Endothelial cell of umbilical vein (primary cell): ENCODE measurements around the gene DDX39A. TPM values are rescaled to one million over a fixed set of nuclear protein-coding genes. Genes with fewer than 3 reads are reported as not detected.

Source experiments
- BruUV-seq: library from RNA; stranded (reverse); fragments of 400-500 nt; replicated peaks from 2 replicates; lab custom pipeline; 2021; lab: Mats Ljungman, UMichigan
- CTCF ChIA-PET: fragments of 300-600, 350-600 bp; sonication (Branson Sonifier 250); formaldehyde crosslinking; loops from one replicate; lab custom pipeline; 2021; ENCODE audit warnings: antibody characterized with exemption, inconsistent platforms; lab: Charles Lee
- POLR2A ChIA-PET: fragments of 300-600, 350-600 bp; sonication (Branson Sonifier 250); formaldehyde crosslinking; loops from one replicate; lab custom pipeline; 2021; ENCODE audit warnings: antibody characterized with exemption, inconsistent platforms; lab: Charles Lee
- DNase-seq: peaks from one replicate; pipeline ENCODE4 v3.0.0-alpha.2; 2011; ENCODE audit warnings: low read depth, low spot score
- FAIRE-seq: peaks from 2 replicates; lab custom pipeline; 2011; peaks lifted over from hg19 to GRCh38; lab: Jason Lieb, UNC
- H2AFZ ChIP-seq: 2 replicates; pipeline ENCODE4 v1.6.0; 2012; ENCODE audit warnings: low read depth, low read length, control low read depth, inconsistent platforms
- H3K27ac ChIP-seq: 2 replicates; pipeline ENCODE4 v1.5.1; 2011; ENCODE audit warnings: low read depth, mild to moderate bottlenecking, control low read depth, low read length, moderate library complexity; ENCODE audit not compliant: insufficient read depth
- H3K27me3 ChIP-seq, 2 experiments: 2 replicates each; pipeline versions ENCODE4 v1.6.0 to v1.6.1; 2011; ENCODE audit warnings: low read length in 2 of 2, mixed read lengths in 1 of 2; ENCODE audit not compliant: control insufficient read depth in 2 of 2, insufficient read depth in 2 of 2
- H3K36me3 ChIP-seq, 2 experiments: 2 replicates in 1 of 2; 3 replicates in 1 of 2; pipeline ENCODE4 v1.5.1; 2011; ENCODE audit warnings: low read length in 2 of 2, mild to moderate bottlenecking in 1 of 2, moderate library complexity in 1 of 2; ENCODE audit not compliant: control insufficient read depth in 2 of 2, insufficient read depth in 2 of 2; ENCODE audit errors: extremely low read depth in 1 of 2
- H3K4me1 ChIP-seq: 3 replicates; pipeline ENCODE4 v1.5.1; 2011; ENCODE audit warnings: mild to moderate bottlenecking, low read length; ENCODE audit not compliant: control insufficient read depth, insufficient read depth; ENCODE audit errors: extremely low read depth
- H3K4me2 ChIP-seq: 2 replicates; pipeline ENCODE4 v1.6.1; 2011; ENCODE audit warnings: low read length, control low read depth, mixed read lengths; ENCODE audit not compliant: insufficient read depth
- H3K4me3 ChIP-seq, 3 experiments: fragments of 200-600 bp in 1 of 3; sonication (generic), shearing (Covaris generic) in 1 of 3; replicated peaks in 1 of 3; 2 replicates each; pipeline ENCODE4 v1.5.1; 2011 to 2016; ENCODE audit warnings: control low read depth in 3 of 3, low read length in 3 of 3, mild to moderate bottlenecking in 2 of 3, inconsistent platforms in 1 of 3, low read depth in 1 of 3, moderate library complexity in 1 of 3; ENCODE audit not compliant: insufficient read depth in 1 of 3
- H3K79me2 ChIP-seq: 2 replicates; pipeline ENCODE4 v1.6.0; 2012; ENCODE audit warnings: low read length, inconsistent platforms; ENCODE audit not compliant: control insufficient read depth, insufficient read depth
- H3K9ac ChIP-seq: replicated peaks from 2 replicates; pipeline ENCODE3; 2011; ENCODE audit warnings: low read length, control low read depth; ENCODE audit not compliant: insufficient read depth; ENCODE audit errors: extremely low read depth
- H3K9me1 ChIP-seq: replicated peaks from 3 replicates; pipeline ENCODE4 v1.6.0; 2011; ENCODE audit warnings: mild to moderate bottlenecking, low read length; ENCODE audit not compliant: control insufficient read depth, insufficient read depth; ENCODE audit errors: extremely low read depth
- H3K9me3 ChIP-seq: replicated peaks from 2 replicates; pipeline ENCODE4 v1.5.1; 2012; ENCODE audit warnings: low read length, inconsistent platforms; ENCODE audit not compliant: control insufficient read depth, insufficient read depth
- H4K20me1 ChIP-seq: replicated peaks from 2 replicates; pipeline ENCODE3; 2011; ENCODE audit warnings: mild to moderate bottlenecking, low read length; ENCODE audit not compliant: control insufficient read depth, insufficient read depth; ENCODE audit errors: extremely low read depth
- CTCF ChIP-seq, 2 donors: IDR thresholded peaks; 1 replicate in 1 of 2; 2 replicates in 1 of 2; pipeline ENCODE4 v1.5.1; 2011; ENCODE audit warnings: low read length in 2 of 2, mild to moderate bottlenecking in 2 of 2, moderate library complexity in 2 of 2, control low read depth in 1 of 2, inconsistent platforms in 1 of 2, low read depth in 1 of 2; ENCODE audit not compliant: insufficient read depth in 1 of 2; ENCODE audit errors: extremely low read depth in 1 of 2
- EZH2 ChIP-seq: IDR thresholded peaks from 2 replicates; pipeline ENCODE4 v1.6.1; 2012; ENCODE audit warnings: borderline replicate concordance, low read depth, mild to moderate bottlenecking, moderate library complexity, low read length, inconsistent platforms; ENCODE audit not compliant: severe bottlenecking
- FOS ChIP-seq: IDR thresholded peaks from 2 replicates; pipeline ENCODE4 v1.6.1; 2011; ENCODE audit warnings: mild to moderate bottlenecking, low read length, moderate library complexity, borderline replicate concordance; ENCODE audit not compliant: insufficient read depth
- GATA2 ChIP-seq: IDR thresholded peaks from 2 replicates; pipeline ENCODE4 v1.7.0; 2011; ENCODE audit warnings: low read depth, mild to moderate bottlenecking, moderate library complexity, mixed read lengths, low read length; ENCODE audit not compliant: insufficient read length, insufficient read depth
- JUN ChIP-seq: IDR thresholded peaks from 2 replicates; pipeline ENCODE4 v1.6.1; 2011; ENCODE audit warnings: borderline replicate concordance, low read depth; ENCODE audit not compliant: insufficient read length, insufficient read depth
- MAX ChIP-seq: IDR thresholded peaks from 2 replicates; pipeline ENCODE4 v1.6.1; 2011; ENCODE audit not compliant: insufficient read depth, insufficient read length
- MYC ChIP-seq: IDR thresholded peaks from one replicate; pipeline ENCODE4 v1.6.1; 2011; ENCODE audit warnings: mild to moderate bottlenecking, low read depth, low read length
- POLR2A ChIP-seq: IDR thresholded peaks from 2 replicates; pipeline ENCODE4 v1.6.1; 2012; ENCODE audit warnings: low read depth, mild to moderate bottlenecking, control low read depth, low read length
- POLR2AphosphoS5 ChIP-seq: IDR thresholded peaks from 2 replicates; pipeline ENCODE4 v1.6.1; 2012; ENCODE audit warnings: low read depth, mild to moderate bottlenecking, control low read depth, low read length, moderate library complexity; ENCODE audit not compliant: insufficient read depth
- dilution Hi-C: fragments of 300-500 bp; cut with MboI; formaldehyde crosslinking; loops from one replicate; pipeline ENCODE4 v1.15.0; 2019; ENCODE audit warnings: low sequenced_read_pairs; ENCODE audit not compliant: extremely low pct_ligation_motif_present
- intact Hi-C: fragments of 100-400 bp; cut with micrococcal nuclease; formaldehyde crosslinking; loops from one replicate; pipeline ENCODE4 v1.10.0; 2022
- polyA plus RNA-seq, 4 experiments: library from polyadenylated mRNA; depleted of rRNA in 3 of 4; stranded (reverse) in 3 of 4; unstranded in 1 of 4; fragments of >200 nt; gene quantifications; 2 replicates each; pipeline versions ENCODE4 v1.2.1 to v1.2.3, GENCODE V29; 2011 to 2012; ENCODE audit warnings: missing spikeins in 1 of 4
- total RNA-seq: library from RNA; stranded (reverse); gene quantifications from 2 replicates; pipeline ENCODE4 v1.2.3, GENCODE V29; 2021

The DDX39A gene
- total and polyA plus RNA-seq, 2 donors (not counting 3 experiments of a cell fraction or from before 2014, with no cell fraction given): 157 to 158 TPM

- ChIA-PET POLR2A (no interaction called here), CTCF (no interaction called here)
- no peak overlapping the region for H3K9ac ChIP-seq
- H3K4me2 ChIP-seq: no peak overlapping the region
- H3K27ac ChIP-seq: no peak overlapping the region
- H3K4me3 ChIP-seq: no peak overlapping the region
- DNase-seq (no peak), FAIRE-seq (no peak)
- no TSS peak for BruUV-seq
- intact Hi-C loops: no loop called here
- no peaks in the 10 kb centered on the region for H3K27me3 ChIP-seq
- TF ChIP-seq JUN: no peak
- no peak for TF ChIP-seq MYC
- no peak for TF ChIP-seq POLR2A
- no peak for TF ChIP-seq EZH2
- TF ChIP-seq MAX: no peak
- no peak for TF ChIP-seq GATA2
- TF ChIP-seq CTCF (IDR thresholded peaks at IDR 0.05; ENCODE audit: extremely low read depth in 1 of 2, insufficient read depth in 1 of 2, low read depth in 1 of 2, low read length in 2 of 2): no peak
- TF ChIP-seq FOS: no peak
- TF ChIP-seq POLR2AphosphoS5: no peak
- no peaks in the 10 kb centered on the region for H3K9me3 ChIP-seq
- H3K4me1 ChIP-seq: no peaks in the 10 kb centered on the region
- no peaks in the 10 kb centered on the region for H3K79me2 ChIP-seq
- H4K20me1 ChIP-seq: no peaks in the 10 kb centered on the region
- H3K9me1 ChIP-seq: no peaks in the 10 kb centered on the region
- dilution Hi-C loops: no loop called here
- H2AFZ ChIP-seq: no peak overlapping the region
- no peaks in the 10 kb centered on the region for H3K36me3 ChIP-seq
These were observed 23.3 kb downstream of the DDX39A start for GRCh38 chr19:14395710-14396336.
